GM12864 (cell line): ENCODE results near the gene TSHZ1.

ENCODE experiments used
- DNase-seq: peaks from one replicate; pipeline ENCODE4 v3.0.0-alpha.2; 2011; ENCODE audit warnings: low read depth
- H3K4me3 ChIP-seq: 2 replicates; pipeline ENCODE4 v1.5.1; 2011; ENCODE audit warnings: mild to moderate bottlenecking, low read depth, low read length, control low read depth
- CTCF ChIP-seq: IDR thresholded peaks from 2 replicates; pipeline ENCODE4 v1.5.1; 2011; ENCODE audit warnings: low read depth, mild to moderate bottlenecking, moderate library complexity, low read length, control low read depth, inconsistent platforms; ENCODE audit errors: missing control alignments

The TSHZ1 gene

GRCh38 chr18:75221397-75221796 is 10.8 kb downstream of the TSHZ1 start:
- H3K4me3 ChIP-seq = no peak overlapping the region
- TF ChIP-seq CTCF = no peak
- no peak for DNase-seq

- TF ChIP-seq CTCF = no peak
- DNase-seq = no peak
- no peak overlapping the region for H3K4me3 ChIP-seq
These were observed 11.3 kb downstream of the TSHZ1 start for GRCh38 chr18:75221897-75222296.

- DNase-seq = no peak
These were observed 11.8 kb downstream of the TSHZ1 start for GRCh38 chr18:75222407-75222806.

DNA sequence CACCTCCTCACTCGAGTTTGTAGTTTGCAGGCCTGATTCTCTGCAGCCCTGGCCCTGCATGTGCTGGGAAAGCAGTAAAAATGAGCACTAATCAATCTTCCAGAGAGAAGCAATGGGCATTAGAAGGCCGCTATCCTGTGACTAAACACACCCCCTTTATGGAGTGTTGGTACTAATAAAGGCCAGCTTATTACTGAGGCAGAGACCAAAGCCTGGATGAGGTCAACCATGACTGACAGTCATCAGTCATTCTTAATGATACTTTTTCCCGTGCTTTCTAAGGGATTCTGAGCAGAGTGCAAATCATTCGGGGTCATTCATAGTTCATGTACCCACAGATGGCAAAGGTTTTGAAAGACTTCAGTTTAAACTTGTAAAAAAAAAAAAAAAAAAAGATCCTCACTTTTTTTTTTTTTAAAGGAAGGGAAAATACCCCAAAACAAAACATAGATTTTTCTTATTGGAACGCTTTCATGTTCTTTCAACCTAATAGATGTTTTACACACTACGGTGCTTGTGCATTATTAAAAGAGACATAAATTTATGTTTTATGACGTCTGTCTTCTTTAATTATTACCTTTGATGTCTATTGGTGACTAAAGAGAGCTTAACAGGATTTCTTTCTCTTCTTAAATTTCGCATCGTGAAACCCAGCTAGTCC is 13.2 kb downstream of the TSHZ1 start:
- no peak for DNase-seq
- TF ChIP-seq CTCF = no peak
- H3K4me3 ChIP-seq = no peak overlapping the region

More at GRCh38 chr18:75222407-75222806, 11.8 kb downstream of the TSHZ1 start:
- H3K4me3 ChIP-seq = no peak overlapping the region
- TF ChIP-seq CTCF = no peak

DNA sequence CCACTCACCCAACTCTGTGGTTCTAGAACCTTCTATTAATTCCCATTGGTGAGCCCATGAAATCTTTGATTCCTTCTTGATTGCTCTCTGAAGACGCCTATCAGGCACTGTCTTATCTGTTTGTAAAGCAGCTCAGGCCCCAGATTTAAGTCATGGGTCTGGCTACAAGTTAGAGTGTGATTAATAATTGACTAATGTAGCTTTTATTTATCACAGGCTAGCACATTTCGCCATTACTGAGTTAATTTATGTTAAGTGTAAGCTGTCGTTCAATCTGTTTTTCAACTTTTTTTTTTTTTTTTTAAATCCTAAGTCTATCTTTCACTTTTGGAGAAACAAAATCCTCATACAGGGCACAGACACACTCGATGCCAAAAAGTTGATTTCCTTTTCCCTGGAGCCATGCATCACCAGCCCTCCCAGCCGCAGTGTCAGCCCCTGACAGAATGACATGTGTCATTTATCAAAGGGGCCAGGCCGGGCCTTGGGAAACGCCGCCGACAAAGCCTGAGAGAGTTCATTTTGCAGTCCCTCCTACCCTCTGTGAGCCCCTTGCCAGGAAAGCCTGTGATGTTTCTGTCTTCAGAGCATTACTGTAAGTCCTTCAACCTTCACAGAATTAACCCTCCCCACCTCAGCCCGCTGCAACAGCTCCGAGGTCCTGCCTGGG is 15.8 kb downstream of the TSHZ1 start:
- H3K4me3 ChIP-seq = no peak overlapping the region
- TF ChIP-seq CTCF = no peak
- DNase-seq = no peak

DNA sequence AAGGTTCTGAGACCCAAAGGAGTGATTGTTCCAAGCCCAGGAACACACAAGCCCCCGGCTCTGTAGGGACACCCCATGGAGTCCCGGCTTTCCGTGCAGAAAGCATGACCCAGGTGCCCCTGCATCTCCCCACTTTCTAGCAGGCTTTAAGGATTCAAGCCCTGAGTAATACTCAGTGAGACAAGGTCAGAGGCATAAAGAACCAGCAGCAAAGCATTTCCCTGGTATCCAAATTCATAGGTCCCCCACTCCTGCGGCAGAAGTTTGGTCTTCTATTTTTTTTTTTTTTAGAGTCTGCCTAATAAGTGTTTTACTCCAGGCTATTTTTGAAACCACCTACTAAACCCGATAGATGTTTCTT is 16.3 kb downstream of the TSHZ1 start:
- no peak for DNase-seq
- H3K4me3 ChIP-seq = no peak overlapping the region
- TF ChIP-seq CTCF = no peak
